K562 (cell line): ENCODE results near the gene CRY2. TPM values are rescaled to one million over a fixed set of nuclear protein-coding genes. Genes with fewer than 3 reads are reported as not detected.
A peak's percentile ranks its signal among the peaks of the same experiment; 100 is the strongest.

Source experiments
- ATAC-seq: fragments of 200-7000 bp; cut with Tn5 transposase; 3 replicates; pipeline ENCODE4 v1.9.1; 2020; ENCODE audit warnings: moderate library complexity
- BruUV-seq: library from RNA; stranded (reverse); fragments of 400-500 nt; replicated peaks from 2 replicates; lab custom pipeline; 2021; lab: Mats Ljungman, UMichigan
- CTCF ChIA-PET: fragments of 300-600 bp; formaldehyde crosslinking; extraction: SDS; loops from one replicate; lab custom pipeline; 2021; ENCODE audit warnings: low intra/inter-chr PET ratio; lab: Yijun Ruan, JAX
- POLR2A ChIA-PET: fragments of 300-600, 350-650 bp; sonication (Branson Sonifier 250); formaldehyde crosslinking; extraction: SDS; loops from one replicate; lab custom pipeline; 2021; ENCODE audit warnings: antibody characterized with exemption, inconsistent platforms; lab: Yijun Ruan, JAX
- DNase-seq, 4 experiments: peaks; one replicate each; pipeline versions ENCODE4 v3.0.0 to v3.0.0-alpha.2; 2011 to 2018; ENCODE audit warnings: low spot score in 3 of 4, mixed read lengths in 3 of 4; ENCODE audit errors: extremely low read depth in 1 of 4
- FAIRE-seq: peaks from 2 replicates; lab custom pipeline; 2011; peaks lifted over from hg19 to GRCh38; lab: Jason Lieb, UNC
- H2AFZ ChIP-seq: 2 replicates; pipeline ENCODE4 v1.6.0; 2011; ENCODE audit warnings: low read depth, low read length, control low read depth, inconsistent platforms
- H3K27ac ChIP-seq: fragments of 200-600 bp; 3 replicates; pipeline ENCODE4 v1.8.0; 2011; ENCODE audit warnings: low read depth, mild to moderate bottlenecking, control low read depth, inconsistent platforms, low read length, moderate library complexity, mixed read lengths; ENCODE audit errors: extremely low read depth
- H3K27me3 ChIP-seq, 2 experiments: fragments of 300-600 bp in 1 of 2; 2 replicates in 1 of 2; 3 replicates in 1 of 2; pipeline versions ENCODE4 v1.6.0 to v1.8.0; 2011; ENCODE audit warnings: inconsistent platforms in 2 of 2, low read length in 2 of 2, mild to moderate bottlenecking in 1 of 2, mixed read lengths in 1 of 2, moderate library complexity in 1 of 2; ENCODE audit not compliant: control insufficient read depth in 2 of 2, insufficient read depth in 2 of 2
- H3K36me3 ChIP-seq: fragments of 300-600 bp; 3 replicates; pipeline ENCODE4 v1.8.0; 2011; ENCODE audit warnings: mild to moderate bottlenecking, low read length, inconsistent platforms; ENCODE audit not compliant: control insufficient read depth, insufficient read depth
- H3K4me1 ChIP-seq, 2 experiments: fragments of 200-600 bp in 1 of 2; replicated peaks in 1 of 2; 2 replicates in 1 of 2; 3 replicates in 1 of 2; pipeline versions ENCODE4 v1.5.1 to v1.8.0; 2011; ENCODE audit warnings: inconsistent platforms in 2 of 2, low read length in 2 of 2, mild to moderate bottlenecking in 1 of 2, mixed read lengths in 1 of 2, moderate library complexity in 1 of 2; ENCODE audit not compliant: control insufficient read depth in 2 of 2, insufficient read depth in 2 of 2
- H3K4me2 ChIP-seq: 2 replicates; pipeline ENCODE4 v1.6.1; 2011; ENCODE audit warnings: low read length, control low read depth, inconsistent platforms, mixed read lengths; ENCODE audit not compliant: insufficient read depth
- H3K4me3 ChIP-seq: fragments of 200-600 bp; sonication (generic), shearing (Covaris generic); 2 replicates; pipeline ENCODE4 v1.5.1; 2016; ENCODE audit warnings: control low read depth, inconsistent platforms
- H3K79me2 ChIP-seq: fragments of 200-600 bp; 3 replicates; pipeline ENCODE4 v1.8.0; 2011; ENCODE audit warnings: low read length, inconsistent platforms; ENCODE audit not compliant: control insufficient read depth, insufficient read depth
- H3K9ac ChIP-seq, 2 experiments: 2 replicates each; pipeline versions ENCODE4 v1.6.0 to v1.6.1; 2011; ENCODE audit warnings: low read depth in 2 of 2, low read length in 2 of 2, control low read depth in 1 of 2, inconsistent platforms in 1 of 2, mild to moderate bottlenecking in 1 of 2, mixed read lengths in 1 of 2; ENCODE audit not compliant: insufficient read depth in 1 of 2
- H3K9me1 ChIP-seq: one replicate; pipeline ENCODE4 v1.6.0; 2011; ENCODE audit warnings: inconsistent platforms, mild to moderate bottlenecking, low read length, moderate library complexity; ENCODE audit not compliant: control insufficient read depth, insufficient read depth
- H3K9me3 ChIP-seq: replicated peaks from 2 replicates; pipeline ENCODE4 v1.5.1; 2011; ENCODE audit warnings: low read depth, low read length, inconsistent platforms; ENCODE audit not compliant: control insufficient read depth, insufficient read depth
- H4K20me1 ChIP-seq: replicated peaks from 2 replicates; pipeline ENCODE4 v1.6.1; 2011; ENCODE audit warnings: low read length, inconsistent platforms, mixed read lengths; ENCODE audit not compliant: control insufficient read depth, insufficient read depth
- CEBPB ChIP-seq: fragments of 450-650 bp; IDR thresholded peaks from 2 replicates; pipeline ENCODE4 v1.6.1; 2016; ENCODE audit warnings: missing genetic modification characterization, missing compliant biosample characterization
- HSF4 ChIP-seq: fragments of 250-450 bp; sonication (Bioruptor Pico); IDR thresholded peaks from 2 replicates; pipeline ENCODE4 v2.1.2; 2022; ENCODE audit warnings: mild to moderate bottlenecking, moderate library complexity, borderline replicate concordance
- PHF20 ChIP-seq: fragments of 450-650 bp; IDR thresholded peaks from 2 replicates; pipeline ENCODE4 v1.6.1; 2018; ENCODE audit not compliant: partially characterized antibody
- PYGO2 ChIP-seq: fragments of 450-650 bp; IDR thresholded peaks from 2 replicates; pipeline ENCODE4 v1.6.1; 2016; ENCODE audit warnings: mild to moderate bottlenecking, missing genetic modification characterization, moderate library complexity, missing compliant biosample characterization
- RUNX1 ChIP-seq: sonication (generic); IDR thresholded peaks from 2 replicates; pipeline ENCODE4 v1.6.1; 2016; ENCODE audit warnings: antibody characterized with exemption, low read depth
- TOE1 ChIP-seq, 2 experiments: fragments of 450-650 bp in 1 of 2; sonication (generic) in 1 of 2; formaldehyde crosslinking in 1 of 2; IDR thresholded peaks; 2 replicates each; pipeline versions ENCODE4 v1.7.1 to v1.8.0; 2016 to 2022; ENCODE audit warnings: borderline replicate concordance in 2 of 2, mild to moderate bottlenecking in 2 of 2, antibody characterized with exemption in 1 of 2, inconsistent platforms in 1 of 2, low read depth in 1 of 2, missing genetic modification reagents in 1 of 2, moderate library complexity in 1 of 2
- ZMIZ1 ChIP-seq, 2 experiments: fragments of 150-350 bp in 1 of 2; IDR thresholded peaks; 2 replicates each; pipeline ENCODE4 v1.6.1; 2012 to 2016; ENCODE audit warnings: low read depth in 2 of 2, low read length in 2 of 2, mild to moderate bottlenecking in 1 of 2, moderate library complexity in 1 of 2
- ZNF76 ChIP-seq: fragments of 250-450 bp; sonication (Bioruptor Pico); IDR thresholded peaks from 2 replicates; pipeline ENCODE4 v1.4.0; 2020; ENCODE audit warnings: mild to moderate bottlenecking, moderate library complexity, borderline replicate concordance
- WGBS: fragments of 100-300 bp; shearing (Covaris generic); methylation state at CpG from one replicate; pipeline ENCODE4 v1.1.6; 2016; ENCODE audit warnings: low coverage, mixed read lengths; ENCODE audit not compliant: insufficient coverage; ENCODE audit errors: missing lambda C conversion rate; 5-methylcytosine and 5-hydroxymethylcytosine counted together
- in situ Hi-C: fragments of 300-500 bp; cut with MboI; formaldehyde crosslinking; loops from 4 replicates; pipeline ENCODE4 v1.15.0; 2018; ENCODE audit warnings: inconsistent platforms, mixed read lengths
- intact Hi-C: fragments of 100-400 bp; cut with micrococcal nuclease; formaldehyde crosslinking; loops from 2 replicates; pipeline ENCODE4 v1.14.2; 2022
- polyA plus RNA-seq, 8 experiments: library from polyadenylated mRNA; depleted of rRNA in 4 of 8; stranded (reverse) in 5 of 8; unstranded in 3 of 8; fragments of >200 nt; fragmentation: Nextera tagmentation in 2 of 8; fragmentation: Illumina TruSeq in 1 of 8; extraction: Ambion mirVana in 2 of 8; extraction: Trizol in 1 of 8; gene quantifications; 2 replicates each; pipeline versions ENCODE4 v1.2.1 to v1.2.3, GENCODE V29; 2011 to 2014; ENCODE audit warnings: inconsistent platforms in 1 of 8, missing spikeins in 1 of 8
- total RNA-seq, 7 experiments: library from RNA; depleted of rRNA in 6 of 7; stranded (reverse); fragments of >200 nt in 6 of 7; fragmentation: Illumina TruSeq in 2 of 7; extraction: Trizol in 2 of 7; gene quantifications; 2 replicates each; pipeline versions ENCODE4 v1.2.1 to v1.2.3, GENCODE V29; 2011 to 2021; ENCODE audit warnings: low replicate concordance in 1 of 7
- TF ChIP-seq, protein P1 (sequence below): fragments of 250-450 bp; sonication (Bioruptor Pico); IDR thresholded peaks from 2 replicates; pipeline ENCODE4 v1.6.1; 2021; ENCODE audit warnings: mild to moderate bottlenecking

CRY2 gene
- total and polyA plus RNA-seq, 9 of the 15 experiments (the other 6 are each of a cell fraction or from before 2014, with no cell fraction given) = 2.3 to 23.9 (median 14.8) TPM

- peaks cover 14 to 21% of the 10 kb centered on the region in 2 experiments for H3K4me1 ChIP-seq
- no peak overlapping the region for H3K27ac ChIP-seq
- no peaks in the 10 kb centered on the region for H3K9me1 ChIP-seq
- no peak overlapping the region for H3K4me3 ChIP-seq
- ATAC-seq = no peak
- H3K27me3 ChIP-seq = no peaks in the 10 kb centered on the region
- ChIA-PET POLR2A (interaction anchor here (0.8 to 2.1 kb wide), 4 partner anchors 11 to 40 kb away, joined by 5 to 6 read pairs (median 6); no protein-coding TSS in a partner anchor), CTCF (no interaction called here)
- H3K9me3 ChIP-seq = no peaks in the 10 kb centered on the region
- TF ChIP-seq CEBPB (tag) (no peak), ZNF76 (CRISPR knock-in tag) (no peak), PHF20 (no peak)
- TF ChIP-seq, protein P1, sequence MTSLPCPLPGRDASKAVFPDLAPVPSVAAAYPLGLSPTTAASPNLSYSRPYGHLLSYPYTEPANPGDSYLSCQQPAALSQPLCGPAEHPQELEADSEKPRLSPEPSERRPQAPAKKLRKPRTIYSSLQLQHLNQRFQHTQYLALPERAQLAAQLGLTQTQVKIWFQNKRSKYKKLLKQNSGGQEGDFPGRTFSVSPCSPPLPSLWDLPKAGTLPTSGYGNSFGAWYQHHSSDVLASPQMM (CRISPR knock-in tag) = no peak
- H3K36me3 ChIP-seq = peaks cover 17% of the 10 kb centered on the region; the same call in 2 of the 3 replicates
- peak overlapping the region; percentile 96 for H2AFZ ChIP-seq
- no TSS peak for BruUV-seq
- in situ Hi-C loops = no loop called here
- no peak overlapping the region for H3K9ac ChIP-seq
- peaks cover 38% of the 10 kb centered on the region for H3K79me2 ChIP-seq
- intact Hi-C loops = loop anchor here (5.0 kb wide), 1 partner anchor 39 kb away; the partner anchor contains the start of gene SLC35C1
- 42% methylated on average over 4 of the region's 4 CpGs for WGBS
- peak in 1 of 4 experiments; percentile 11 for DNase-seq
- no peak overlapping the region for H3K4me2 ChIP-seq
- peaks cover 23% of the 10 kb centered on the region for H4K20me1 ChIP-seq
- no peak for FAIRE-seq
Measured at GRCh38 chr11:45846174-45846675, 1.1 kb upstream of the CRY2 start.

DNA sequence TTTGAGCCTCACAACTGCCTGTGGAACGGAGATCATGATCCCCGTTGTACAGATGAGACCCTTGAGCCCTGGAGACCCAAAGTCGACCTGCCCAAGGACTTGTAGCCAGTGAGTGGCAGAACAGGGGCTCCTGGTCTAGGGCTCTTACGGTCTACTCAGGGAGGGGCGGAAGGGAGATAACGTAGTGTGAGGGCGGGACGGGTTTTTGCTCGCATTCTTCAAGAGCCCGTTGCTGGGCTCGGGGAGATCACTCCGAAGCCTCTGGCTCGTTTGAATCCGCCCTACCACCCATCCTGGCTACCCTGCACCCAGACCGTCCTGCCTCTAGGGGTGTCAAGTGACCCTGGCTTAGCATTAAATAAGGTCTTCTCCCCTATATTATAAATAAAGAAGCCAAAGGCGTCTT lies 639 bp downstream of the CRY2 start:
- WGBS = 0% methylated on average over 16 of the region's 16 CpGs
- H3K27me3 ChIP-seq = no peaks in the 10 kb centered on the region
- in situ Hi-C loops (no loop called here), intact Hi-C loops (loop anchor here (5.0 kb wide), 1 partner anchor 41 kb away; the partner anchor contains the start of gene SLC35C1)
- peaks cover 14 to 20% of the 10 kb centered on the region in 2 experiments for H3K4me1 ChIP-seq
- peak overlapping the region; percentile 88 for H3K27ac ChIP-seq
- peak; percentile 64 to 88 (median 72) for DNase-seq
- peak overlapping the region; percentile 100 for H3K4me3 ChIP-seq
- H3K9me3 ChIP-seq = no peaks in the 10 kb centered on the region
- H2AFZ ChIP-seq = peak overlapping the region; percentile 92
- peaks cover 29% of the 10 kb centered on the region for H4K20me1 ChIP-seq
- no TSS peak for BruUV-seq
- peaks cover 54% of the 10 kb centered on the region for H3K79me2 ChIP-seq
- ChIA-PET CTCF (no interaction called here), POLR2A (interaction anchor here (1.1 to 2.1 kb wide), 4 partner anchors 14 to 42 kb away, joined by 3 to 7 read pairs (median 5); no protein-coding TSS in a partner anchor)
- peak overlapping the region; percentile 88 to 99 for H3K9ac ChIP-seq
- peak; percentile 60 for FAIRE-seq
- H3K4me2 ChIP-seq = peak overlapping the region; percentile 99
- peak; percentile 85 for ATAC-seq
- no peaks in the 10 kb centered on the region for H3K9me1 ChIP-seq
- peaks cover 18% of the 10 kb centered on the region; the same call in 2 of the 3 replicates for H3K36me3 ChIP-seq
- TF ChIP-seq ZMIZ1 (IDR thresholded peaks at IDR 0.05; ENCODE audit: low read depth in 2 of 2, low read length in 2 of 2) = no peak
- TF ChIP-seq TOE1 (IDR thresholded peaks at IDR 0.05; ENCODE audit: borderline replicate concordance) = no peak
- TF ChIP-seq TOE1 (CRISPR knock-in tag; IDR thresholded peaks at IDR 0.05; ENCODE audit: borderline replicate concordance, low read depth) = no peak
- TF ChIP-seq RUNX1 = no peak
- no peak for TF ChIP-seq HSF4 (CRISPR knock-in tag)
- no peak for TF ChIP-seq PYGO2 (tag)
